SK-N-SH (cell line): ENCODE data around the gene MTERF4. TPM values are rescaled to one million over a fixed set of nuclear protein-coding genes. Genes with fewer than 3 reads are reported as not detected.

Source experiments
- CTCF ChIA-PET: fragments of 300-600, 350-600 bp; formaldehyde crosslinking; extraction: SDS; loops from one replicate; lab custom pipeline; 2021; lab: Yijun Ruan, JAX
- POLR2A ChIA-PET: fragments of 350-600 bp; sonication (Branson Sonifier 250); formaldehyde crosslinking; extraction: SDS; loops from one replicate; lab custom pipeline; 2020; ENCODE audit warnings: antibody characterized with exemption, inconsistent platforms; lab: Yijun Ruan, JAX
- DNase-seq: peaks from one replicate; pipeline ENCODE4 v3.0.0; 2012
- H2AFZ ChIP-seq: fragments of 200-600 bp; sonication (generic); 2 replicates; pipeline ENCODE4 v1.8.1; 2016; ENCODE audit warnings: antibody characterized with exemption, mild to moderate bottlenecking, low read depth
- H3F3A ChIP-seq: fragments of 200-600 bp; sonication (generic); replicated peaks from 2 replicates; pipeline ENCODE3; 2016; ENCODE audit warnings: antibody characterized with exemption, mild to moderate bottlenecking; ENCODE audit not compliant: insufficient read depth
- H3K27ac ChIP-seq, 2 experiments: fragments of 200-500 bp in 1 of 2; fragments of 200-600 bp in 1 of 2; sonication (Bioruptor generic) in 1 of 2; sonication (generic), shearing (Covaris generic) in 1 of 2; 2 replicates each; pipeline versions ENCODE4 v1.5.1 to v1.6.1; 2014 to 2016; ENCODE audit warnings: low read depth in 2 of 2, inconsistent platforms in 1 of 2, low read length in 1 of 2, mild to moderate bottlenecking in 1 of 2, mixed read lengths in 1 of 2
- H3K27me3 ChIP-seq: fragments of 200-600 bp; sonication (generic), shearing (Covaris generic); 2 replicates; pipeline ENCODE4 v1.6.1; 2016; ENCODE audit warnings: mixed run types; ENCODE audit not compliant: insufficient read depth
- H3K36me3 ChIP-seq, 2 experiments: fragments of 200-500 bp in 1 of 2; fragments of 200-600 bp in 1 of 2; sonication (Bioruptor generic) in 1 of 2; sonication (generic) in 1 of 2; replicated peaks in 1 of 2; 2 replicates each; pipeline versions ENCODE3 to v1.5.1; 2014 to 2016; ENCODE audit warnings: low read length in 1 of 2, mild to moderate bottlenecking in 1 of 2; ENCODE audit not compliant: insufficient read depth in 2 of 2, control insufficient read depth in 1 of 2
- H3K4me1 ChIP-seq, 2 experiments: fragments of 200-500 bp in 1 of 2; fragments of 200-600 bp in 1 of 2; sonication (Bioruptor generic) in 1 of 2; sonication (generic), shearing (Covaris generic) in 1 of 2; 2 replicates each; pipeline versions ENCODE4 v1.5.1 to v1.6.1; 2014 to 2016; ENCODE audit warnings: low read depth in 1 of 2, low read length in 1 of 2, mixed run types in 1 of 2; ENCODE audit not compliant: insufficient read depth in 2 of 2, control insufficient read depth in 1 of 2
- H3K4me2 ChIP-seq: fragments of 200-600 bp; sonication (generic), shearing (Covaris generic); 2 replicates; pipeline ENCODE4 v1.6.1; 2017; ENCODE audit warnings: mixed run types
- H3K4me3 ChIP-seq, 2 experiments: fragments of 200-500 bp in 1 of 2; fragments of 200-600 bp in 1 of 2; sonication (Bioruptor generic) in 1 of 2; sonication (generic), shearing (Covaris generic) in 1 of 2; 2 replicates each; pipeline versions ENCODE4 v1.5.1 to v1.8.1; 2014 to 2016; ENCODE audit warnings: low read depth in 2 of 2, inconsistent platforms in 1 of 2, low read length in 1 of 2, mild to moderate bottlenecking in 1 of 2, mixed read lengths in 1 of 2, moderate library complexity in 1 of 2
- H3K79me2 ChIP-seq: fragments of 200-600 bp; sonication (generic); 2 replicates; pipeline ENCODE4 v1.8.1; 2017; ENCODE audit warnings: mild to moderate bottlenecking; ENCODE audit not compliant: insufficient read depth
- H3K9ac ChIP-seq: fragments of 200-600 bp; sonication (generic); 2 replicates; pipeline ENCODE4 v1.6.1; 2017; ENCODE audit warnings: mixed run types
- H3K9me2 ChIP-seq: fragments of 200-600 bp; sonication (generic); 2 replicates; pipeline ENCODE4 v1.6.1; 2017; ENCODE audit warnings: mixed run types
- H3K9me3 ChIP-seq: fragments of 200-600 bp; sonication (generic); 2 replicates; pipeline ENCODE4 v1.6.1; 2017; ENCODE audit warnings: mixed run types, mild to moderate bottlenecking, moderate library complexity
- H4K20me1 ChIP-seq: fragments of 200-600 bp; sonication (generic); 2 replicates; pipeline ENCODE4 v1.6.1; 2017; ENCODE audit warnings: mild to moderate bottlenecking, mixed run types; ENCODE audit not compliant: insufficient read depth
- EP300 ChIP-seq, 2 experiments: IDR thresholded peaks; 2 replicates each; pipeline versions ENCODE4 v1.4.0 to v1.6.1; 2012; ENCODE audit warnings: borderline replicate concordance in 1 of 2, low read depth in 1 of 2, low read length in 1 of 2
- FOSL2 ChIP-seq: IDR thresholded peaks from 2 replicates; pipeline ENCODE4 v1.4.0; 2012; ENCODE audit warnings: low read depth, mild to moderate bottlenecking, moderate library complexity, borderline replicate concordance
- JUND ChIP-seq: IDR thresholded peaks from 2 replicates; pipeline ENCODE4 v1.4.0; 2012
- NFIC ChIP-seq: IDR thresholded peaks from 2 replicates; pipeline ENCODE4 v1.4.0; 2012; ENCODE audit warnings: borderline replicate concordance
- NRF1 ChIP-seq: IDR thresholded peaks from 2 replicates; pipeline ENCODE4 v1.6.1; 2012; ENCODE audit warnings: low read depth, mild to moderate bottlenecking, low read length
- POLR2AphosphoS5 ChIP-seq: IDR thresholded peaks from 2 replicates; pipeline ENCODE4 v1.6.1; 2012; ENCODE audit warnings: low read depth, low read length
- RAD21 ChIP-seq: IDR thresholded peaks from 2 replicates; pipeline ENCODE4 v1.6.1; 2012; ENCODE audit warnings: mild to moderate bottlenecking, low read length
- REST ChIP-seq: IDR thresholded peaks from 2 replicates; pipeline ENCODE4 v1.6.1; 2012; ENCODE audit warnings: mild to moderate bottlenecking, low read depth, low read length, moderate library complexity
- TAF1 ChIP-seq: IDR thresholded peaks from 2 replicates; pipeline ENCODE4 v1.6.1; 2012; ENCODE audit warnings: low read depth, mild to moderate bottlenecking, low read length, moderate library complexity, borderline replicate concordance
- WGBS: methylation state at CpG from one replicate; pipeline ENCODE4 v1.1.6; 2017; ENCODE audit warnings: low lambda C conversion rate; 5-methylcytosine and 5-hydroxymethylcytosine counted together
- polyA plus RNA-seq, 3 experiments: library from polyadenylated mRNA; depleted of rRNA; stranded (reverse); fragments of >200 nt; gene quantifications; 2 replicates each; pipeline ENCODE4 v1.2.3, GENCODE V29; 2012
- TF ChIP-seq, protein P1 (sequence below): fragments of 150-350 bp; IDR thresholded peaks from 2 replicates; pipeline ENCODE4 v1.6.1; 2017; ENCODE audit warnings: antibody characterized with exemption, low read length, low read depth, borderline replicate concordance

The MTERF4 gene
- polyA plus RNA-seq, 1 of the 3 experiments (the other 2 are of a cell fraction): 31.0 TPM

- WGBS: 83% methylated on average over 7 of the region's 9 CpGs
- Histone ChIP-seq H3F3A (no peaks in the 10 kb centered on the region), H3K4me1 (no peaks in the 10 kb centered on the region), H3K27me3 (no peaks in the 10 kb centered on the region), H3K9me3 (no peaks in the 10 kb centered on the region), H3K79me2 (no peaks in the 10 kb centered on the region), H3K9ac (no peak overlapping the region), H3K27ac (no peak overlapping the region), H4K20me1 (no peaks in the 10 kb centered on the region), H3K9me2 (no peaks in the 10 kb centered on the region), H2AFZ (no peak overlapping the region), H3K36me3 (no peaks in the 10 kb centered on the region), H3K4me3 (no peak overlapping the region), H3K4me2 (no peak overlapping the region)
- CTCF ChIA-PET: interaction anchor here (1.7 kb wide), 1 partner anchor 222 kb away, joined by 5 read pairs; no protein-coding TSS in a partner anchor
- no peak for DNase-seq
- POLR2A ChIA-PET: no interaction called here
- TF ChIP-seq RAD21 (no peak), POLR2AphosphoS5 (no peak), TAF1 (no peak), REST (no peak), NRF1 (no peak), JUND (no peak), NFIC (no peak)
These were observed 33.6 kb upstream of the MTERF4 start for GRCh38 chr2:241135737-241136136.

GRCh38 chr2:241134711-241135110, 32.6 kb upstream of the MTERF4 start:
- Histone ChIP-seq H3K9me3 (no peaks in the 10 kb centered on the region), H3K27me3 (no peaks in the 10 kb centered on the region), H3K9me2 (no peaks in the 10 kb centered on the region), H3K27ac (no peak overlapping the region), H3F3A (no peaks in the 10 kb centered on the region), H4K20me1 (no peaks in the 10 kb centered on the region), H3K9ac (no peak overlapping the region), H3K4me1 (no peaks in the 10 kb centered on the region), H3K36me3 (no peaks in the 10 kb centered on the region), H3K4me3 (no peak overlapping the region), H3K79me2 (no peaks in the 10 kb centered on the region), H2AFZ (no peak overlapping the region), H3K4me2 (no peak overlapping the region)
- CTCF ChIA-PET: no interaction called here
- no peak for TF ChIP-seq TAF1
- TF ChIP-seq FOSL2: no peak
- TF ChIP-seq, protein P1, sequence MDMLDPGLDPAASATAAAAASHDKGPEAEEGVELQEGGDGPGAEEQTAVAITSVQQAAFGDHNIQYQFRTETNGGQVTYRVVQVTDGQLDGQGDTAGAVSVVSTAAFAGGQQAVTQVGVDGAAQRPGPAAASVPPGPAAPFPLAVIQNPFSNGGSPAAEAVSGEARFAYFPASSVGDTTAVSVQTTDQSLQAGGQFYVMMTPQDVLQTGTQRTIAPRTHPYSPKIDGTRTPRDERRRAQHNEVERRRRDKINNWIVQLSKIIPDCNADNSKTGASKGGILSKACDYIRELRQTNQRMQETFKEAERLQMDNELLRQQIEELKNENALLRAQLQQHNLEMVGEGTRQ: no peak
- no peak for TF ChIP-seq EP300 (IDR thresholded peaks at IDR 0.05; ENCODE audit: borderline replicate concordance in 1 of 2, low read depth in 1 of 2, low read length in 1 of 2)
- WGBS: 100% methylated on average over 2 of the region's 7 CpGs
- POLR2A ChIA-PET: no interaction called here
- no peak for DNase-seq
